Mesenteric fat pad (tissue), 1 donor: ENCODE data around the gene STX8. TPM values are rescaled to one million over a fixed set of nuclear protein-coding genes. Genes with fewer than 3 reads are reported as not detected.

Experiments
- DNase-seq: peaks from one replicate; pipeline ENCODE4 v3.0.0-alpha.2; 2020; ENCODE audit warnings: low spot score
- total RNA-seq: library from RNA; stranded (reverse); fragmentation: NEBNext Ultra II Directional; extraction: Animal tissue kit (Norgen Biotek cat#: 25700); gene quantifications from one replicate; pipeline ENCODE4 v1.2.1, GENCODE V29; 2021
- donor health status: DM: yes; HTN: yes; CAD: no.

The STX8 gene
- total RNA-seq, 1 donor from 2014 or later: 77.0 TPM

- no peak for DNase-seq
Measured at GRCh38 chr17:9242497-9242881, 333.1 kb downstream of the STX8 start.

GRCh38 chr17:9241774-9242496 lies 333.7 kb downstream of the STX8 start:
- no peak for DNase-seq

DNA sequence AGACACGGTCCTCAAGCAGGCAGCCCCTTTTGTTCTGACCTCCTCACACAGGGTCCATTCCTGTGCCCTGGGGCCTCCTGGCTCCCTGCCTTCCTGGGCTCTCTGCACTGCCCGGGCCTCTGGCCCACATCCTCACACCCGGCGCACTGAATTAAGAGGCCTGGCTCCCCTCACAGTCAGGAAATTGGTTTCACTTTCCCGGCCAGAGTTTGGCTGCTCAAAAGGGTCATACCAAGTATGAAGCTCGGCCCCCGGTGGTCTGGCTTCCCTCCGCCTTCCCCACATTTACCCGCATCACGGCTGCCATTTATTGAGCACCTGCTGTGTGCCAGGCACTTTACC lies 334.3 kb downstream of the STX8 start:
- DNase-seq: no peak

- no peak for DNase-seq
Measured at GRCh38 chr17:9240659-9241370, 334.8 kb downstream of the STX8 start.

DNA sequence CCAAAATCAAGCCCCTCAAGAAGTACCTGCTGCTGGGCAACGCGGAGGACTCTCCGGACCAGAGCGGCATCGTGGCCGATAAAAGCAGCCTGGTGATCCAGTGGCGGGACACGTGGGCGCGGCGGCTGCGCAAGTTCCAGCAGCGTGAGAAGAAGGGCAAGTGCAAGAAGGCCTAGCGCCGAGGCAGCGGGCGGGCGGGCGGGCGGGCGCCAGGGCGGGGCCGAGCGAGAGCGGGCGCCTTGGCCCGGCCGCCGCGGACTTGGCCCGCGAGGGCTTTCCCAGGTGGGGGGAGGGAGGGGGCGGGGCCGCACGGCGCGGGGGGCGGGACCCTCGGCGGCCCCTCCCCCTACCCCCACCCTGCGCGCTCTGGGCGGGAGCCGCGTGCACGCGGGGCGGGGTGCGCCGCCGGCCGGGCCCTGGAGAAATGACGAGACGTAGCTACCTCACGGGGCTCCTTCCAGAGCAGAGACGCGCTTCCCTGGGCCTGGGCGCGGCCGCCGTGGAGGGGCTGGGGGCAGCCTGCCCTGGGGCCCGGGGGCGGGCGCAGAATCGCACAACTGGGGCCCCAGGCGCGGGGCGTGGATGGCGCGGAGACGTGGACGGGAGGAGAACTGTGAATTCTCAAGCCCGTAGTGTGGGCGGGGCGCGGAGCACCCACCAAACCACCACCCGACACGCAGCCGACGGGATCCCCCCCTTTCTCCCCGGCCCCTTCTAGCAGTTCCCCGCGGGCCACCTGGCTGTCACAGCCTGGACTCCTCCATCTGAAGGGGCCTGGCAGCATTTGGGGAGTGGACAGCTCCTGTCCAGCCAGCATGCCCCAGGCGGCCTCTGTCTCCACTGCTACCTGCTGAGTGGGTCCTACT lies 335.6 kb downstream of the STX8 start:
- DNase-seq: peak; percentile 92

GRCh38 chr17:9239246-9239792 lies 336.3 kb downstream of the STX8 start:
- DNase-seq: no peak

GRCh38 chr17:9238340-9239245 lies 337.0 kb downstream of the STX8 start:
- DNase-seq: no peak

DNA sequence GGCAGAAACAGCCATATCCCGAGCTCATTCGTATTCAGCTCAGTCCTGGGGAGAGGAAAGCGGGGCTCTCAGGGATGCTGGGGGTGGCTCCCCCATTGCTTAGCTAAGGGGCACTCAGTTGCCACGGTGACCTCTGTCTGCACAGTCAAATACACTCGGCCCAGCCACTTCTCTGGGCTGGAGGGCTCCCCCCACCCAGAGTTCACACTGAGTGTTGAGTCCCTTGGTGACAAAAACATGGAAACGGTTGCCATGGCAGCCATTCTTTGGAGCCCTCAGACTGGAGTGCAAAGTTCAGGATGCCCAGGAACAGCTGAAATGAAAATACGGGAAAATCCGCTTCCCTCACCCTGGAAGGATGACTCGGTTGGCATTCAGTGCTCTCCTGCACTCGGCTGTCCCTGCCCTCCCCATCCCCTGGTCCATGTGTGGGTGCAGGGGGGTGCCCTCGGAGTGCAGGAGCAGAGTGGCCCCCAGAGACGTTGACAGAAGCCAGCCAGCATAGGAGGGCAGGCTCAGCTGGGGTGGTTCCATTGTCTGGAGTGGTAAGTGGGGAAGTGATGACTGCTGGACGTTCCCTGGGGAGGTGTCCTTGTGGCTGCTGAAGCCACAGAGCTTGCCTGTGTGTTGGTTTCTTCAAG lies 337.8 kb downstream of the STX8 start:
- no peak for DNase-seq

GRCh38 chr17:9237053-9237410 lies 338.6 kb downstream of the STX8 start:
- DNase-seq: no peak

DNA sequence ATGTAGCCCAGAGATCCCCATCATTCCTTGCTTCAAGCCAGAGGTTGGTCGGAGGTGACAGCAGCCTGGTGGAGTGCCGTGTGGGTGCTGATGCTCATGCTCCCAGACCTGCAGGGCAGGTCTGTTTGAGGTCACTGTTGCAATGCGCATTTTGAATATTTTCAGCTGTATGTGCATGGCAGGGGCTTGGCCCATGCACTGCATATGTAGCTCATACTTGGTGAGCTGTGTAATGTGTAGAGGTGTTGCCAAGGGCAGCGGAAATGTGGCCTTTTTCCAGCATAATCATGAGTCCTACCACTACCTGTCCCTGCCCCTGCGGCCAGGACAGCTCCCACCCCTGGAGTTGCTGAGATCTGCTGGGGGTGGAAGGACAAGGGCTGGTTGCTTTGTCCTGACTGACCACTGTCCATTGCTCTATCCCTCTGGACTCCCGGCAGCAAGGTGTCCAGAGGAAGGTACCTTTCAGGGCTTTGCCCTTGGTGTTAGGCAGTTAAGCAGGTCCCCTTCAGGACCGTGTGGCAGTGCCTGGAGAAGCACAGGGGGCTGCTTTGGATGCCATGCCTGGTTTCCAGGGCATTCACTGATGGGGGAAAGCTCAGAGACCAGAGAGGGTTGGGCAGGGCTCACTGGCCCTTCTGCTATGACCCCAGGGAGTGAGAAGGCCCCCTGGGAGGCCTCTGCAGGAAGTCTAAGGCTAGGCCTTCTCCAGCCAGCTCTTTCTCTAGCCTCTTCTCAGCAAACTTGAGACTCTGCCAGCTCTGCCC lies 339.2 kb downstream of the STX8 start:
- DNase-seq: no peak

DNA sequence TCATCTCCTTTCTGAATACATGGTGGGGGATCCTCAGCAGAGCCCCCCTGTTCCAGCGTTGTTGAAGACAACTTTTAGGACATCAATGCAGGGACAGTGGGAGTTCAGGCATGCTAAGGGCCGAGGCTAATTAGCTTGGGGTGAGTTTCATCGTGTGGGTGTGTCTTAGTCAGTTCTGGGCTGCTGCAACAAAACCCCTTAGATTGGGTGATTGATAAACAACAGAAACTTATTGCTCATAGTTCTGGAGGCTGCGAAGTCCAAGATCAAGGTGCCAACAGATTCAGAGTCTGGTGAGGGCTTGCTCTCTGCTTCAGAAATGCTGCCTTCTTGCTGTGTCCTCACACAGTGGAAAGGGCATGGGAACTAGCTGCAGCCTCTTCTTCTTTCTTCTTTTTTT lies 340.3 kb downstream of the STX8 start:
- DNase-seq: no peak

DNA sequence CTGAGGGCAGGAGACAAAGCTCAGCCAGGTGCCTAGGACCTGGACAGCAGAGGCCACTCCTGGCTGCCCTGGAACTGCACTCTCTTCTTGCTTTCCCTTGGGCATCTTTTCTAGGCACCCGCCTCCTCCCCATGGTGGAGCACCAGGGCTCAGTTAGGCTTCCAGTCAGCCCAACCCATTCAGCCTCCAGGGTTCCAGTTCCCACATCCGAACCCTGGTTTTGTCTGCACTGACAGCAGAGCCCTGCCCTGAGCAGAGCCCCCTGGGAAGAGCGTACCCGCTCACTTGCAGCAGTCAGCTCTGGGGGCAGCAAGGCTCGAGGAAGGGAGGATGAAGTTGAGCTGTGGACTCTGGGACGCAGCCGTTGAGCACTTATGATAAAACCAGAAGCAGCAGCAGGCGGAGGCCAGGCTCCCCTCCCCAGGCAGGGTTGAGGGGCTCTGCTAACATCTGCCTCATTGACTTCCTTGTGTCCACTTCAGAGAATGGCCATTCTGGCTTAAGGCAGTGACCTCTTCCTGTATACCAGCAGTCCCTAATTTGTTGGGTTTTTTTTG lies 341.2 kb downstream of the STX8 start:
- DNase-seq: no peak

DNA sequence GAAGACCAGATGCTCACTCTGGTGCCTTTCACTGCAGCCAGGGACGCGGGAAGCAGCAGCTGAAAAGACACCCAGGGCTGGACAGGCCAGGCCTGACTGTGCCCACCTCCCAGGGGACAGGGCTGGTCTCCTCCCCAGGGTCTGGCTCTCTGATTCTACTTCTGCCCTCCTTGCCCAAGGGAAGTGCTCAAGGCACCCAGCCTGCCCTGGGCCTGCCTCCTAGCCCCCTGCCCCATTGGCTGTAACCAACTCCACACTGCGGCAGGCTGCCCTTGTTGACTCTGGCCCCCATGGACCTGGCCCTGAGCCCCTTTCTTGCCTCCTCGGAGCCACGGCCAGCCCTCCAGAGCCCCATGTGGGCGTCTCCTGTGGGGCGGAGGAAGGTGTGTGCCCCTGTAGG lies 341.9 kb downstream of the STX8 start:
- DNase-seq: no peak

DNA sequence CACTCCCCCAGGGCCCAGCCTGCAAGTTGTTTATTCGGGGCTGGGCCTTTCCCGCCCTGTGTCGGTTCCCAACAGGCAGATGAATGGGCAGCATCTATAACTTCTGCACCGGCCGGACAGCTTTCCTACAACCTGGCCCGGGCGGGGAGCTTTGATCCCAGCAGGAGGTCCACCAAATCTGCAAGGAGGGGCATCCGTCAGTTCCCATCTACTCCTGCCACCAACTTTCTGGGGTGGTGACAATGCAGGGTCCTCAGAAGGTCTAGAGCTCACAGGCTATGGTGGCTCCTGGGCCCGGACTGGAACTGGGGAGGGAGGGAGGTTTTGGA lies 342.4 kb downstream of the STX8 start:
- DNase-seq: no peak

GRCh38 chr17:9232591-9233270 lies 342.9 kb downstream of the STX8 start:
- no peak for DNase-seq

GRCh38 chr17:9232155-9232475 lies 343.5 kb downstream of the STX8 start:
- DNase-seq: no peak

- no peak for DNase-seq
Measured at GRCh38 chr17:9231449-9232154, 344.0 kb downstream of the STX8 start.

DNA sequence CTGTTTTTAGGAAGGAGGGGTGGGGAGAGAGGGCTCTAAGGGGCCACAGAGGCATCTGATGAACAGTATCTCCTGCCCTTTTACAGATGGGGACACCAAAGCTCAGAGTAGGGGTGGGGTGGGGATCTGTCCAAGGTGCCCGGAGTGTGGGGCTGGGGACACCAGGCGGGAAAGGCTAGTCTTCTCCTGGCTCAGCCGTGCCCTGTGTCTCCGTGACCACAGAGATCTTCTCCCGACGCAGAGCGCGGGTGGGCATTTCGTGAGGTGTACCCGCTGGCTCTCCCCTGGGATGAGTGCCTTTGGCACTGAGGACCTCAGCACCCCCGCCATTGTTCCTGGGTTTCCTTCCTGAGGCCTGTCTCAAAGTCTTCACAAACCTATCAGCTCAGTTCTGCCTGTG lies 344.8 kb downstream of the STX8 start:
- DNase-seq: no peak
